ENCODE results near the gene SLC9A7. TPM values are rescaled to one million over a fixed set of nuclear protein-coding genes. Genes with fewer than 3 reads are reported as not detected.

Gene SLC9A7
- total and polyA plus RNA-seq, 2 of the 13 experiments (the other 11 are each of a cell fraction or from before 2014, with no cell fraction given), result 5.8 to 7.2 TPM

DNA sequence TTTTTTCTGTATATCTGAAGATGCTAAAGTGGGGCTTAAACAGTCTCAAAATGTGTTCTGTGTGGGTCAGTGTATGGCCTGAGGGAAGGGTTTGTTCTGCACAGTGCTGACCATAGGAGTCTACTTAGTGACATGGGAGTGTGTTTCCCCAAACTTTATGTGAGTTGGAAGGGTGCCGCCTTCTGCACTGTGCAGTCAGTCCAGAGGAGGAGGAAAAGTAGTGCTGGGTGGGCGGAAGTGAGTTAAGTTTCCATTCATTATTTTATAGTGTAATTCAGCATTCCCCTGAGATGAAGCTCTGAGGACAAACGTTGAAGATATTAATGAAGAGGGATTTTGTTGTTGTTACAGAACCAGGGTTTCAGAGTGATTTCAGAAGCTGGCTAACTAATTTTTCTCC lies 182.5 kb downstream of the SLC9A7 start:
- no peak for TF ChIP-seq KMT2A (CRISPR knock-in tag; IDR thresholded peaks at IDR 0.05)
- no peak for TF ChIP-seq MYNN (CRISPR knock-in tag; IDR thresholded peaks at IDR 0.05; ENCODE audit: low read depth)
- no peak for TF ChIP-seq SIN3A (IDR thresholded peaks at IDR 0.05; ENCODE audit: borderline replicate concordance, low read depth, low read length)
- TF ChIP-seq EZH2 (conservative IDR thresholded peaks at IDR 0.05; ENCODE audit: low read depth, low read length), result no peak
- no peak for TF ChIP-seq ZNF451 (CRISPR knock-in tag; IDR thresholded peaks at IDR 0.05)
- no peak for TF ChIP-seq TBP (CRISPR knock-in tag; IDR thresholded peaks at IDR 0.05)
- no peak for TF ChIP-seq PITX1 (CRISPR knock-in tag; IDR thresholded peaks at IDR 0.05)
- no peak for TF ChIP-seq TCF7L2 (IDR thresholded peaks at IDR 0.05; ENCODE audit: low read depth, low read length)
- TF ChIP-seq, protein P1, sequence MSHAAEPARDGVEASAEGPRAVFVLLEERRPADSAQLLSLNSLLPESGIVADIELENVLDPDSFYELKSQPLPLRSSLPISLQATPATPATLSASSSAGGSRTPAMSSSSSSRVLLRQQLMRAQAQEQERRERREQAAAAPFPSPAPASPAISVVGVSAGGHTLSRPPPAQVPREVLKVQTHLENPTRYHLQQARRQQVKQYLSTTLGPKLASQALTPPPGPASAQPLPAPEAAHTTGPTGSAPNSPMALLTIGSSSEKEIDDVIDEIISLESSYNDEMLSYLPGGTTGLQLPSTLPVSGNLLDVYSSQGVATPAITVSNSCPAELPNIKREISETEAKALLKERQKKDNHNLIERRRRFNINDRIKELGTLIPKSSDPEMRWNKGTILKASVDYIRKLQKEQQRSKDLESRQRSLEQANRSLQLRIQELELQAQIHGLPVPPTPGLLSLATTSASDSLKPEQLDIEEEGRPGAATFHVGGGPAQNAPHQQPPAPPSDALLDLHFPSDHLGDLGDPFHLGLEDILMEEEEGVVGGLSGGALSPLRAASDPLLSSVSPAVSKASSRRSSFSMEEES (CRISPR knock-in tag; IDR thresholded peaks at IDR 0.05), result no peak
- TF ChIP-seq ZNF30 (CRISPR knock-in tag; IDR thresholded peaks at IDR 0.05), result no peak
- no peak for TF ChIP-seq ZNF251 (CRISPR knock-in tag; IDR thresholded peaks at IDR 0.05)
- TF ChIP-seq POLR2AphosphoS5 (IDR thresholded peaks at IDR 0.05; ENCODE audit: low read depth, low read length), result no peak
- no peak for TF ChIP-seq ZNF558 (CRISPR knock-in tag; IDR thresholded peaks at IDR 0.05; ENCODE audit: borderline replicate concordance)
- TF ChIP-seq, protein P2, sequence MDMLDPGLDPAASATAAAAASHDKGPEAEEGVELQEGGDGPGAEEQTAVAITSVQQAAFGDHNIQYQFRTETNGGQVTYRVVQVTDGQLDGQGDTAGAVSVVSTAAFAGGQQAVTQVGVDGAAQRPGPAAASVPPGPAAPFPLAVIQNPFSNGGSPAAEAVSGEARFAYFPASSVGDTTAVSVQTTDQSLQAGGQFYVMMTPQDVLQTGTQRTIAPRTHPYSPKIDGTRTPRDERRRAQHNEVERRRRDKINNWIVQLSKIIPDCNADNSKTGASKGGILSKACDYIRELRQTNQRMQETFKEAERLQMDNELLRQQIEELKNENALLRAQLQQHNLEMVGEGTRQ (IDR thresholded peaks at IDR 0.05; ENCODE audit: low read depth, low read length), result no peak
- TF ChIP-seq, protein P2 (CRISPR knock-in tag; IDR thresholded peaks at IDR 0.05; ENCODE audit: borderline replicate concordance), result no peak
- no peak for TF ChIP-seq ZNF768 (CRISPR knock-in tag; IDR thresholded peaks at IDR 0.05)
- no peak for TF ChIP-seq ONECUT2 (CRISPR knock-in tag; IDR thresholded peaks at IDR 0.05)
- no peak for TF ChIP-seq ZSCAN21 (CRISPR knock-in tag; IDR thresholded peaks at IDR 0.05; ENCODE audit: borderline replicate concordance)
- FAIRE-seq (no peak), DNase-seq (ENCODE audit: low spot score) (no peak), ATAC-seq (no peak)
- ChIA-PET POLR2A (no interaction called here), CTCF (ENCODE audit: low intra/inter-chr PET ratio, low total read pairs) (no interaction called here)
- intact Hi-C loops (cut with micrococcal nuclease; ENCODE audit: unreplicated experiment), result no loop called here
- Histone ChIP-seq H3K9ac (ENCODE audit: insufficient read depth, low read depth, low read length) (no peak overlapping the region), H3K4me1 (ENCODE audit: insufficient read depth, low read length) (peaks cover 48% of the 10 kb centered on the region), H3K36me3 (replicated peaks in 1 of 2; ENCODE audit: control insufficient read depth in 1 of 2, insufficient read depth in 2 of 2, low read length in 2 of 2) (no peaks in the 10 kb centered on the region; a peak in 1 of 5 replicates), H3K9me3 (ENCODE audit: low read length) (no peaks in the 10 kb centered on the region), H3K27me3 (ENCODE audit: control insufficient read depth in 1 of 2, insufficient read depth in 2 of 2, low read length in 2 of 2) (no peaks in the 10 kb centered on the region), H3K4me3 (replicated peaks in 1 of 3; ENCODE audit: insufficient read depth in 1 of 3, low read depth in 2 of 3, low read length in 3 of 3) (peak overlapping the region in 2 of 3 experiments; percentile 74 to 80; a peak in 3 of 6 replicates), H3K4me2 (ENCODE audit: low read depth, low read length) (peak overlapping the region; percentile 82), H3K27ac (ENCODE audit: extremely low read length, insufficient read depth, low read length) (no peak overlapping the region), H2AFZ (ENCODE audit: low read length) (no peak overlapping the region), H4K20me1 (ENCODE audit: insufficient read depth, low read length) (no peaks in the 10 kb centered on the region), H3K79me2 (ENCODE audit: insufficient read depth, low read length) (peaks cover 18% of the 10 kb centered on the region)
- BruUV-seq (replicated peaks), result no TSS peak
- in situ Hi-C loops (cut with HindIII; ENCODE audit: extremely low pct_ligation_motif_present, low pct_unique_long_range_greater_than_20kb), result no loop called here
- whole genome bisulfite sequencing (ENCODE audit: low lambda C conversion rate), result 55% methylated on average over 3 of the region's 3 CpGs

All from HepG2 (cell line).